Lower lobe of right lung (tissue), 2 donors: ENCODE results near the gene MDM4. TPM values are rescaled to one million over a fixed set of nuclear protein-coding genes. Genes with fewer than 3 reads are reported as not detected.
A peak's percentile ranks its signal among the peaks of the same experiment; 100 is the strongest.

ENCODE experiments used
- ATAC-seq, 2 donors: fragments of 200-7000 bp; cut with Tn5 transposase; one replicate each; pipeline ENCODE4 v1.9.1; 2020 to 2022; ENCODE audit warnings: mild to moderate bottlenecking in 2 of 2, moderate library complexity in 2 of 2
- DNase-seq: peaks from one replicate; pipeline ENCODE4 v3.0.0-alpha.2; 2020
- H3K27ac ChIP-seq: fragments of 200-600 bp; one replicate; pipeline ENCODE4 v1.8.0; 2022
- H3K27me3 ChIP-seq: fragments of 200-600 bp; one replicate; pipeline ENCODE4 v1.8.0; 2022; ENCODE audit warnings: low read depth
- H3K36me3 ChIP-seq: fragments of 200-600 bp; one replicate; pipeline ENCODE4 v1.8.0; 2022; ENCODE audit warnings: mild to moderate bottlenecking
- H3K4me1 ChIP-seq: fragments of 200-600 bp; one replicate; pipeline ENCODE4 v1.8.0; 2022
- H3K4me3 ChIP-seq: fragments of 200-600 bp; one replicate; pipeline ENCODE4 v1.8.0; 2022; ENCODE audit warnings: mild to moderate bottlenecking
- H3K9me3 ChIP-seq: fragments of 200-600 bp; one replicate; pipeline ENCODE4 v1.8.0; 2022
- intact Hi-C: fragments of 100-400 bp; cut with DNase I; formaldehyde crosslinking; loops from one replicate; pipeline ENCODE4 v1.11.0; 2022
- total RNA-seq: library from RNA; stranded (reverse); fragmentation: NEBNext Ultra II Directional; extraction: Animal tissue kit (Norgen Biotek cat#: 25700); gene quantifications from one replicate; pipeline ENCODE4 v1.2.1, GENCODE V29; 2021
- TF ChIP-seq, protein P1 (sequence below): fragments of 200-600 bp; IDR thresholded peaks from one replicate; pipeline ENCODE4 v1.8.0; 2022; ENCODE audit warnings: antibody characterized with exemption, mild to moderate bottlenecking
- donor health status: DM: no; HTN: yes; CAD: no; lungs with severe emphysema.

The MDM4 gene
- total RNA-seq, 1 donor from 2014 or later = 77.9 TPM

GRCh38 chr1:204571631-204572030 is 55.4 kb downstream of the MDM4 start:
- no peaks in the 10 kb centered on the region for H3K27me3 ChIP-seq
- ATAC-seq (no peak), DNase-seq (no peak)
- no peaks in the 10 kb centered on the region for H3K4me1 ChIP-seq
- no peak overlapping the region for H3K4me3 ChIP-seq
- intact Hi-C loops = no loop called here
- TF ChIP-seq, protein P1, sequence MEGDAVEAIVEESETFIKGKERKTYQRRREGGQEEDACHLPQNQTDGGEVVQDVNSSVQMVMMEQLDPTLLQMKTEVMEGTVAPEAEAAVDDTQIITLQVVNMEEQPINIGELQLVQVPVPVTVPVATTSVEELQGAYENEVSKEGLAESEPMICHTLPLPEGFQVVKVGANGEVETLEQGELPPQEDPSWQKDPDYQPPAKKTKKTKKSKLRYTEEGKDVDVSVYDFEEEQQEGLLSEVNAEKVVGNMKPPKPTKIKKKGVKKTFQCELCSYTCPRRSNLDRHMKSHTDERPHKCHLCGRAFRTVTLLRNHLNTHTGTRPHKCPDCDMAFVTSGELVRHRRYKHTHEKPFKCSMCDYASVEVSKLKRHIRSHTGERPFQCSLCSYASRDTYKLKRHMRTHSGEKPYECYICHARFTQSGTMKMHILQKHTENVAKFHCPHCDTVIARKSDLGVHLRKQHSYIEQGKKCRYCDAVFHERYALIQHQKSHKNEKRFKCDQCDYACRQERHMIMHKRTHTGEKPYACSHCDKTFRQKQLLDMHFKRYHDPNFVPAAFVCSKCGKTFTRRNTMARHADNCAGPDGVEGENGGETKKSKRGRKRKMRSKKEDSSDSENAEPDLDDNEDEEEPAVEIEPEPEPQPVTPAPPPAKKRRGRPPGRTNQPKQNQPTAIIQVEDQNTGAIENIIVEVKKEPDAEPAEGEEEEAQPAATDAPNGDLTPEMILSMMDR = no peak
- H3K9me3 ChIP-seq = no peaks in the 10 kb centered on the region
- no peak overlapping the region for H3K27ac ChIP-seq
- peaks cover 9% of the 10 kb centered on the region for H3K36me3 ChIP-seq

DNA sequence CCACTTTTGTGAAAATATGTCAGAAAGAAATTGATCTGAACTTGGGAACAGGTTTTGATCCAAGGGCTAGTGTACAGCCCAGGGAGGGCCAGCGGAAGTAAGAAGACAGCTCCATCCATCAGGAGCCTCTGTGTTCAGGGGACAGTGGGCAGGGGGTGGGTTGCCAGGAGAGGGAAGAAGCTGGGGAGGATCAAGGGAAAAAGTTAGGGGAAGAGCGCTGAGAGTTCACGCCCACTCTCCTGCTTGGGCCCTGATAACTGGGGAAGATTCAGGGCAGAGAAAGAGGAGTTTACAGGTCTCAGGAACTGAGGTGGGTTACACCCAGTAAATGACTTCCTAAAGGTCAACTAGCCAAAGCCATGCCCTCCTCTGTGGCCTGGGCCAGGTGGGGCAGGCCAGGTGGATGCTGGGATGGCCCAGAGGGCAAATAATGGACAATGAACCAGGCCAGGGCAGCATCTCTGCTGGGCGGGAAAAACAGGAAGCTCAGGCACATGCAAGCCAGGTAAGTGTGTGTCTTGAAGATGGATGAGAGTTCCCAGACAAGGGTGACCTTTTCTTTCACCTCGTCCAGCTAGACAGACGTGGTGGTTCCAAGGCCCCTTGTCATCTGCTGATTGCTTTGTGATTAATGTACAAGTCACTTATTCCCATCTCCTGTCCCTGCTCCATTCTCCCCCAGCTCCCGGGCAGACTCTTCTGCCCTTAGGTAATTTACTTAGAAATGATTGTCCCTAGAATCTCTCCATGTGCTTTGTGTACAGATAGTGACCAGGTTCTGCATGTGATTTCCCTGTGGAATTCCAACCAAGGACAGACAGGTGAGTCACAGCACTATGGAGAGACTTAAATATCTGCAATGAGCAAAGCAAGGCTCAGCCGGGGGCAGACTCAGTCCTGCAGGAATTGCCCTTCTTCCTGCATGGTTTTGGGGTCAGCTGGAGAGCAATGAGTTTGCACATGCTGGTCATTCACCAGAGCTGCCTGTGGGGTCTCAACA is 57.0 kb downstream of the MDM4 start:
- intact Hi-C loops = no loop called here
- ATAC-seq = no peak
- Histone ChIP-seq H3K4me3 (no peak overlapping the region), H3K36me3 (peaks cover 9% of the 10 kb centered on the region), H3K27me3 (no peaks in the 10 kb centered on the region), H3K9me3 (no peaks in the 10 kb centered on the region), H3K4me1 (peaks cover 3% of the 10 kb centered on the region), H3K27ac (no peak overlapping the region)
- TF ChIP-seq, protein P1 = no peak
- no peak for DNase-seq

- no peaks in the 10 kb centered on the region for H3K9me3 ChIP-seq
- H3K27me3 ChIP-seq = no peaks in the 10 kb centered on the region
- intact Hi-C loops = no loop called here
- H3K27ac ChIP-seq = no peak overlapping the region
- peaks cover 9% of the 10 kb centered on the region for H3K36me3 ChIP-seq
- DNase-seq (no peak), ATAC-seq (peak in 1 of 2 donors; percentile 7)
- TF ChIP-seq, protein P1 = no peak
- no peak overlapping the region for H3K4me3 ChIP-seq
- H3K4me1 ChIP-seq = peaks cover 13% of the 10 kb centered on the region
These were observed 58.0 kb downstream of the MDM4 start for GRCh38 chr1:204574016-204574864.

- Histone ChIP-seq H3K4me1 (peaks cover 15% of the 10 kb centered on the region), H3K36me3 (peaks cover 9% of the 10 kb centered on the region), H3K27me3 (no peaks in the 10 kb centered on the region), H3K27ac (no peak overlapping the region), H3K9me3 (no peaks in the 10 kb centered on the region), H3K4me3 (no peak overlapping the region)
- DNase-seq (no peak), ATAC-seq (peak; percentile 44 to 68)
- intact Hi-C loops = no loop called here
- TF ChIP-seq, protein P1 = no peak
These were observed 58.6 kb downstream of the MDM4 start for GRCh38 chr1:204574865-204575163.

GRCh38 chr1:204575221-204576190 is 59.3 kb downstream of the MDM4 start:
- TF ChIP-seq, protein P1 = no peak
- ATAC-seq (no peak), DNase-seq (no peak)
- Histone ChIP-seq H3K27ac (no peak overlapping the region), H3K4me3 (no peak overlapping the region), H3K36me3 (peaks cover 9% of the 10 kb centered on the region), H3K27me3 (no peaks in the 10 kb centered on the region), H3K4me1 (peaks cover 15% of the 10 kb centered on the region), H3K9me3 (no peaks in the 10 kb centered on the region)
- intact Hi-C loops = no loop called here
